Measurements from ENCODE around the gene PDPR. TPM values are rescaled to one million over a fixed set of nuclear protein-coding genes. Genes with fewer than 3 reads are reported as not detected.

Gene PDPR
- total and polyA plus RNA-seq, 2 donors (not counting 3 experiments of a cell fraction or from before 2014, with no cell fraction given), result 26.4 to 29.9 TPM

DNA sequence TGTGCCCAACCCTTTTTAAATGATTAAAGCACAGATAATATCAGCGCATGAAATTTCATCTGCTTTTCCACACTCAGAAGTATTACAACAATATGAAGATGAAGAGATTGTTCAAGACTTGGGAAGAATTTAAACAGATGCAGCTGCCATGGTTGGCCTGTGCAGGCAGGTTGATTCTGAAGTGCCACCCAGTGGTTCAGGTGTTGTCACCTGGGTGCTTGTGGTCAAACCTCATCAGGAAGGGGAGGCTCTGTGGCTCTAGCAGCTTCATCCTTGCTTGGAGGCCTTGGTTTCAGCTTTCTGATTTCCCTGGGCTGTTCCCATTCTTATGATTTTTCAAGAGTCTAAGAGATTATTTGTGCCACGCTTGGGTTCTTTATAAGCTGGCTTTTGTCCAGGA, 37.3 kb downstream of the PDPR start:
- ChIA-PET POLR2A (no interaction called here), CTCF (interaction anchor here (1.6 kb wide), 1 partner anchor 10 kb away, joined by 4 read pairs; no protein-coding TSS in a partner anchor)
- Histone ChIP-seq H3K27ac (ENCODE audit: insufficient read depth, low read depth, low read length) (no peak overlapping the region), H2AFZ (ENCODE audit: low read depth, low read length) (no peak overlapping the region), H3K4me1 (ENCODE audit: control insufficient read depth, extremely low read depth, insufficient read depth, low read length) (no peaks in the 10 kb centered on the region), H3K36me3 (ENCODE audit: control insufficient read depth in 2 of 2, extremely low read depth in 1 of 2, insufficient read depth in 2 of 2, low read length in 2 of 2) (peaks cover 16 to 48% of the 10 kb centered on the region in 2 experiments), H4K20me1 (replicated peaks; ENCODE audit: control insufficient read depth, extremely low read depth, insufficient read depth, low read length) (no peaks in the 10 kb centered on the region), H3K4me3 (replicated peaks in 1 of 3; ENCODE audit: insufficient read depth in 1 of 3, low read depth in 1 of 3, low read length in 3 of 3) (no peak overlapping the region), H3K9ac (replicated peaks; ENCODE audit: extremely low read depth, insufficient read depth, low read length) (no peak overlapping the region), H3K79me2 (ENCODE audit: control insufficient read depth, insufficient read depth, low read length) (no peaks in the 10 kb centered on the region), H3K9me1 (replicated peaks; ENCODE audit: control insufficient read depth, extremely low read depth, insufficient read depth, low read length) (no peaks in the 10 kb centered on the region), H3K4me2 (ENCODE audit: insufficient read depth, low read length) (no peak overlapping the region), H3K9me3 (replicated peaks; ENCODE audit: control insufficient read depth, insufficient read depth, low read length) (no peaks in the 10 kb centered on the region), H3K27me3 (ENCODE audit: control insufficient read depth in 2 of 2, insufficient read depth in 2 of 2, low read length in 2 of 2) (no peaks in the 10 kb centered on the region)
- dilution Hi-C loops (cut with MboI; ENCODE audit: extremely low pct_ligation_motif_present, low sequenced_read_pairs), result no loop called here
- no peak for FAIRE-seq
- intact Hi-C loops (cut with micrococcal nuclease), result no loop called here
- TF ChIP-seq, protein P1, sequence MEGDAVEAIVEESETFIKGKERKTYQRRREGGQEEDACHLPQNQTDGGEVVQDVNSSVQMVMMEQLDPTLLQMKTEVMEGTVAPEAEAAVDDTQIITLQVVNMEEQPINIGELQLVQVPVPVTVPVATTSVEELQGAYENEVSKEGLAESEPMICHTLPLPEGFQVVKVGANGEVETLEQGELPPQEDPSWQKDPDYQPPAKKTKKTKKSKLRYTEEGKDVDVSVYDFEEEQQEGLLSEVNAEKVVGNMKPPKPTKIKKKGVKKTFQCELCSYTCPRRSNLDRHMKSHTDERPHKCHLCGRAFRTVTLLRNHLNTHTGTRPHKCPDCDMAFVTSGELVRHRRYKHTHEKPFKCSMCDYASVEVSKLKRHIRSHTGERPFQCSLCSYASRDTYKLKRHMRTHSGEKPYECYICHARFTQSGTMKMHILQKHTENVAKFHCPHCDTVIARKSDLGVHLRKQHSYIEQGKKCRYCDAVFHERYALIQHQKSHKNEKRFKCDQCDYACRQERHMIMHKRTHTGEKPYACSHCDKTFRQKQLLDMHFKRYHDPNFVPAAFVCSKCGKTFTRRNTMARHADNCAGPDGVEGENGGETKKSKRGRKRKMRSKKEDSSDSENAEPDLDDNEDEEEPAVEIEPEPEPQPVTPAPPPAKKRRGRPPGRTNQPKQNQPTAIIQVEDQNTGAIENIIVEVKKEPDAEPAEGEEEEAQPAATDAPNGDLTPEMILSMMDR (IDR thresholded peaks at IDR 0.05; ENCODE audit: extremely low read depth in 1 of 2, insufficient read depth in 1 of 2, low read depth in 1 of 2, low read length in 2 of 2), result no peak
- DNase-seq (ENCODE audit: low read depth, low spot score), result no peak
- BruUV-seq (replicated peaks), result no TSS peak

DNA sequence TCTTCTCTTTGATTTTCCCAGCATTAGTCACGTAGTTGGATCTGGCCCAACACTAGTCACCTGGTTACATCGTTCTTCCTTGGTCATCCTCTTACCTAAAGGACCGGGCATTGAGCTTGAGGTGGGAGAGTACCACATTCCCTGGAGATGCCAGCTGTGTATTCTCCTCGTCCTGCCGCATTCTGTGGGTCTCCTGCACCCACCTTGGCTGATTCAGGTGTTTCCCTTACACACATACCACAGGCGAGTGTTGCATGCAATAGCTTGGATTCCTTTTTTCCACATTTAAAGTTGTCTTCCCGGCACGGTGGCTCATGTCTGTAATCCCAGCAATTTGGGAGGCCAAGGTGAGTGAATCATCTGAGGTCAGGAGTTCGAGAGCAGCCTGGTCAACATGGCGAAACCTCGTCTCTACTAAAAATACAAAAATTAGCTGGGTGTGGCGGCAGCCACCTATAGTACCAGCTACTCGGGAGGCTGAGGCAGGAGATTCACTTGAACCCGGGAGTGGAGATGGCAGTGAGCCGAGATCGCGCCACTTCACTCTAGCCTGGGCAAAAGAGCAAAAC, 37.9 kb downstream of the PDPR start:
- no peak for DNase-seq (ENCODE audit: low read depth, low spot score)
- no peak overlapping the region for H2AFZ ChIP-seq (ENCODE audit: low read depth, low read length)
- ChIA-PET POLR2A (no interaction called here), CTCF (interaction anchor here (1.5 kb wide), 1 partner anchor 116 kb away, joined by 5 read pairs; no protein-coding TSS in a partner anchor)
- intact Hi-C loops (cut with micrococcal nuclease), result no loop called here
- peaks cover 16 to 54% of the 10 kb centered on the region in 2 experiments for H3K36me3 ChIP-seq (ENCODE audit: control insufficient read depth in 2 of 2, extremely low read depth in 1 of 2, insufficient read depth in 2 of 2, low read length in 2 of 2)
- FAIRE-seq, result no peak
- H3K27me3 ChIP-seq (ENCODE audit: control insufficient read depth in 2 of 2, insufficient read depth in 2 of 2, low read length in 2 of 2), result no peaks in the 10 kb centered on the region
- no peak overlapping the region for H3K9ac ChIP-seq (replicated peaks; ENCODE audit: extremely low read depth, insufficient read depth, low read length)
- H3K9me3 ChIP-seq (replicated peaks; ENCODE audit: control insufficient read depth, insufficient read depth, low read length), result no peaks in the 10 kb centered on the region
- dilution Hi-C loops (cut with MboI; ENCODE audit: extremely low pct_ligation_motif_present, low sequenced_read_pairs), result no loop called here
- H3K9me1 ChIP-seq (replicated peaks; ENCODE audit: control insufficient read depth, extremely low read depth, insufficient read depth, low read length), result no peaks in the 10 kb centered on the region
- no peaks in the 10 kb centered on the region for H3K4me1 ChIP-seq (ENCODE audit: control insufficient read depth, extremely low read depth, insufficient read depth, low read length)
- H3K4me2 ChIP-seq (ENCODE audit: insufficient read depth, low read length), result no peak overlapping the region
- no peaks in the 10 kb centered on the region for H4K20me1 ChIP-seq (replicated peaks; ENCODE audit: control insufficient read depth, extremely low read depth, insufficient read depth, low read length)
- TF ChIP-seq MYC (IDR thresholded peaks at IDR 0.05; ENCODE audit: low read depth, low read length) (no peak), GATA2 (IDR thresholded peaks at IDR 0.05; ENCODE audit: insufficient read depth, insufficient read length, low read depth, low read length) (no peak), JUN (IDR thresholded peaks at IDR 0.05; ENCODE audit: borderline replicate concordance, insufficient read depth, insufficient read length, low read depth) (no peak), POLR2AphosphoS5 (IDR thresholded peaks at IDR 0.05; ENCODE audit: insufficient read depth, low read depth, low read length) (no peak), FOS (IDR thresholded peaks at IDR 0.05; ENCODE audit: borderline replicate concordance, insufficient read depth, low read length) (no peak), POLR2A (IDR thresholded peaks at IDR 0.05; ENCODE audit: low read depth, low read length) (no peak), EZH2 (IDR thresholded peaks at IDR 0.05; ENCODE audit: borderline replicate concordance, low read depth, low read length, severe bottlenecking) (no peak)
- TF ChIP-seq, protein P1 (IDR thresholded peaks at IDR 0.05; ENCODE audit: extremely low read depth in 1 of 2, insufficient read depth in 1 of 2, low read depth in 1 of 2, low read length in 2 of 2), result no peak
- TF ChIP-seq, protein P2, sequence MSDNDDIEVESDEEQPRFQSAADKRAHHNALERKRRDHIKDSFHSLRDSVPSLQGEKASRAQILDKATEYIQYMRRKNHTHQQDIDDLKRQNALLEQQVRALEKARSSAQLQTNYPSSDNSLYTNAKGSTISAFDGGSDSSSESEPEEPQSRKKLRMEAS (IDR thresholded peaks at IDR 0.05; ENCODE audit: insufficient read depth, insufficient read length), result no peak
- no peak overlapping the region for H3K4me3 ChIP-seq (replicated peaks in 1 of 3; ENCODE audit: insufficient read depth in 1 of 3, low read depth in 1 of 3, low read length in 3 of 3)
- no TSS peak for BruUV-seq (replicated peaks)
- H3K27ac ChIP-seq (ENCODE audit: insufficient read depth, low read depth, low read length), result no peak overlapping the region
- no peaks in the 10 kb centered on the region for H3K79me2 ChIP-seq (ENCODE audit: control insufficient read depth, insufficient read depth, low read length)
